GM12891 (cell line): ENCODE measurements around the gene RBM18.

Experiments
- POLR2A ChIP-seq: IDR thresholded peaks from 2 replicates; pipeline ENCODE4 v1.6.1; 2011; ENCODE audit warnings: low read depth, low read length, control low read depth
- POLR2AphosphoS5 ChIP-seq: IDR thresholded peaks from 2 replicates; pipeline ENCODE4 v1.6.1; 2011; ENCODE audit warnings: low read depth, low read length, control low read depth

DNA sequence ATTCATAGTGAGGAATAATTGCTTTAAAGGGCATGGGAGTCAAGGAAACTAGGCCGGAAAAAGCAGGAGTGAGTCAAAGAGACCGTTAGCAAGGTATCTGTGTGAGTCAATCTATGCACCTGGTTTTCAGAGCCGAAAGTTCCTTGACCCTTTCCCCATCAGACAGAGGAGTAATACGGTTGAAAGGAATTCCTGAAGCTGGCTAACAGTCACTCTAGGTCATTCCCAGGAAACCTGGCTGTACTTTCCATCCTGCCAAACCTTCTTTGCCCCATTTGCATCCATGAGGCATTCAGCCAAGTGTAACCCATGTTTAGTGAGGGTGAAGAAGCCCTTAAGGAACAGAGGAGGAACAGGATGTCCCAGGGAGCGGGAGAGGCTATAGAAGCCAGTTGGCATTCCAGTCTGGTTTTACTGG, 16.2 kb downstream of the RBM18 start:
- no peak for TF ChIP-seq POLR2AphosphoS5
- no peak for TF ChIP-seq POLR2A
